HepG2 (cell line): Measurements from ENCODE around the gene RMDN2. TPM values are rescaled to one million over a fixed set of nuclear protein-coding genes. Genes with fewer than 3 reads are reported as not detected.

Experiments
- ADNP ChIP-seq: sonication (generic); formaldehyde crosslinking; IDR thresholded peaks from 2 replicates; pipeline ENCODE4 v1.4.0; 2020; ENCODE audit warnings: missing genetic modification reagents
- ATF2 ChIP-seq: sonication (generic); formaldehyde crosslinking; IDR thresholded peaks from 2 replicates; pipeline ENCODE4 v1.4.0; 2020; ENCODE audit warnings: missing genetic modification reagents
- BCLAF1 ChIP-seq: fragments of 450-650 bp; IDR thresholded peaks from 2 replicates; pipeline ENCODE4 v1.6.1; 2017; ENCODE audit warnings: mild to moderate bottlenecking
- BHLHE40 ChIP-seq: IDR thresholded peaks from 2 replicates; pipeline ENCODE4 v1.6.1; 2011; ENCODE audit warnings: low read length, improper control_type of control experiment
- BRD4 ChIP-seq: sonication (generic); formaldehyde crosslinking; IDR thresholded peaks from 2 replicates; pipeline ENCODE4 v1.4.0; 2020; ENCODE audit warnings: missing genetic modification reagents
- ELF1 ChIP-seq: sonication (generic); formaldehyde crosslinking; IDR thresholded peaks from 2 replicates; pipeline ENCODE4 v1.4.0; 2020; ENCODE audit warnings: missing genetic modification reagents
- ELF4 ChIP-seq: sonication (generic); formaldehyde crosslinking; IDR thresholded peaks from 2 replicates; pipeline ENCODE4 v1.5.0; 2020; ENCODE audit warnings: missing genetic modification reagents, mild to moderate bottlenecking, moderate library complexity, borderline replicate concordance
- HES4 ChIP-seq: sonication (generic); formaldehyde crosslinking; IDR thresholded peaks from 2 replicates; pipeline ENCODE4 v1.9.0; 2021; ENCODE audit warnings: mild to moderate bottlenecking, missing genetic modification reagents, borderline replicate concordance
- MAFF ChIP-seq: IDR thresholded peaks from 2 replicates; pipeline ENCODE4 v1.6.1; 2011; ENCODE audit warnings: low read depth, low read length, improper control_type of control experiment
- MED8 ChIP-seq: sonication (generic); formaldehyde crosslinking; IDR thresholded peaks from 2 replicates; pipeline ENCODE4 v1.8.1; 2023; ENCODE audit warnings: mild to moderate bottlenecking, missing genetic modification reagents; ENCODE audit not compliant: insufficient replicate concordance
- NBN ChIP-seq: fragments of 450-650 bp; conservative IDR thresholded peaks from 2 replicates; pipeline ENCODE4 v1.6.1; 2017
- POGK ChIP-seq: sonication (generic); formaldehyde crosslinking; conservative IDR thresholded peaks from 2 replicates; pipeline ENCODE4 v1.8.0; 2022; ENCODE audit warnings: mild to moderate bottlenecking, moderate library complexity, missing genetic modification reagents
- SP140L ChIP-seq: sonication (generic); formaldehyde crosslinking; IDR thresholded peaks from 2 replicates; pipeline ENCODE4 v1.4.0; 2020; ENCODE audit warnings: missing genetic modification reagents, borderline replicate concordance
- ZMAT5 ChIP-seq: sonication (generic); formaldehyde crosslinking; IDR thresholded peaks from 2 replicates; pipeline ENCODE4 v1.5.0; 2020; ENCODE audit warnings: mild to moderate bottlenecking, low read depth, missing genetic modification reagents, borderline replicate concordance
- ZNF124 ChIP-seq: sonication (generic); formaldehyde crosslinking; IDR thresholded peaks from 2 replicates; pipeline ENCODE4 v1.4.0; 2020; ENCODE audit warnings: missing genetic modification reagents
- ZNF460 ChIP-seq: sonication (generic); formaldehyde crosslinking; IDR thresholded peaks from 2 replicates; pipeline ENCODE4 v1.5.1; 2020; ENCODE audit warnings: missing genetic modification reagents, mild to moderate bottlenecking, borderline replicate concordance
- ZNF616 ChIP-seq: sonication (generic); formaldehyde crosslinking; IDR thresholded peaks from 2 replicates; pipeline ENCODE4 v1.5.0; 2020; ENCODE audit warnings: low read depth, mild to moderate bottlenecking, missing genetic modification reagents
- ZNF7 ChIP-seq: IDR thresholded peaks from 2 replicates; pipeline ENCODE4 v1.6.1; 2016; ENCODE audit warnings: missing biosample characterization, missing genetic modification reagents
- polyA plus RNA-seq, 8 experiments: library from polyadenylated mRNA; depleted of rRNA in 3 of 8; stranded (reverse) in 7 of 8; unstranded in 1 of 8; fragments of >200 nt; fragmentation: Illumina TruSeq in 4 of 8; extraction: Trizol in 4 of 8; gene quantifications; 2 replicates each; pipeline versions ENCODE4 v1.2.1 to v1.2.3, GENCODE V29; 2011 to 2016; ENCODE audit warnings: low read depth in 4 of 8, missing spikeins in 1 of 8, mixed read lengths in 1 of 8; ENCODE audit not compliant: insufficient read depth in 1 of 8
- total RNA-seq, 5 experiments: library from RNA; depleted of rRNA; stranded (reverse); fragments of >200 nt; fragmentation: Illumina TruSeq; extraction: Trizol; gene quantifications; 2 replicates each; pipeline ENCODE4 v1.2.3, GENCODE V29; 2016; ENCODE audit warnings: low read depth in 1 of 5
- TF ChIP-seq, protein P1 (sequence below): sonication (generic); formaldehyde crosslinking; IDR thresholded peaks from 2 replicates; pipeline ENCODE4 v1.4.0; 2020; ENCODE audit warnings: mild to moderate bottlenecking, missing genetic modification reagents
- TF ChIP-seq, protein P2 (sequence below): sonication (generic); formaldehyde crosslinking; IDR thresholded peaks from 2 replicates; pipeline ENCODE4 v1.8.1; 2023; ENCODE audit warnings: missing genetic modification reagents, mild to moderate bottlenecking, borderline replicate concordance

The RMDN2 gene
- total and polyA plus RNA-seq, 2 of the 13 experiments (the other 11 are each of a cell fraction or from before 2014, with no cell fraction given): 2.3 to 8.9 TPM

DNA sequence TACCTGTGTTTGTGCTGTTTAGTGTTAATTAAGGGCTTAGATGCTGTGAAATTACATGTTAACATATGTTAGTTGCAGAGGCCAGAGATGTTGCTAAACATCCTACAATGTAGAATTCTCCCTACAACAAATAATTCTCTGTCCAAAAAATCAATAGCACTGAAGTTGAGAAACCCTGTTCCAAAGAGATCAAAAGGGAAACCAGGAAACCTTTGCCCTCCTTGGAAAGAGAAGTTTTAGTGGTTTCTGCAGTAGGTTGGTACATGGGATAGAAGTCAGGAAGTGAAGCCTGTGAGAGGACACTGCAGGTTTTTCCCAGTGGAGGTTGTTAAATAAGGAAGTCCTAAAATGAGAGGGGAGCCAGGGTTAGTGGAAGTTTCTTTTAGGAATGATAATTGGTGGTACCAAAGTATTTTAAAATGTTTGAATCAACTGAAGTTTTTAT is 6.3 kb upstream of the RMDN2 start (continued):
- TF ChIP-seq ATF2 (CRISPR knock-in tag) (peak; percentile 93), MAFF (peak; percentile 23; the same call in 1 of the 2 replicates), BHLHE40 (0 out of 2 replicates have a peak, but pooled peaks have one; percentile 23), MED8 (peak; percentile 86), ZNF460 (CRISPR knock-in tag) (no peak; the same call in 1 of the 2 replicates), NBN (no peak), ZNF7 (CRISPR knock-in tag) (no peak), ZNF616 (CRISPR knock-in tag) (no peak), POGK (CRISPR knock-in tag) (peak; percentile 85), ZMAT5 (CRISPR knock-in tag) (no peak), ELF1 (CRISPR knock-in tag) (peak; percentile 91), HES4 (no peak), SP140L (CRISPR knock-in tag) (no peak), ELF4 (peak; percentile 91), BCLAF1 (no peak), BRD4 (CRISPR knock-in tag) (no peak), ZNF124 (CRISPR knock-in tag) (peak; percentile 96), ADNP (CRISPR knock-in tag) (no peak)
- TF ChIP-seq, protein P1, sequence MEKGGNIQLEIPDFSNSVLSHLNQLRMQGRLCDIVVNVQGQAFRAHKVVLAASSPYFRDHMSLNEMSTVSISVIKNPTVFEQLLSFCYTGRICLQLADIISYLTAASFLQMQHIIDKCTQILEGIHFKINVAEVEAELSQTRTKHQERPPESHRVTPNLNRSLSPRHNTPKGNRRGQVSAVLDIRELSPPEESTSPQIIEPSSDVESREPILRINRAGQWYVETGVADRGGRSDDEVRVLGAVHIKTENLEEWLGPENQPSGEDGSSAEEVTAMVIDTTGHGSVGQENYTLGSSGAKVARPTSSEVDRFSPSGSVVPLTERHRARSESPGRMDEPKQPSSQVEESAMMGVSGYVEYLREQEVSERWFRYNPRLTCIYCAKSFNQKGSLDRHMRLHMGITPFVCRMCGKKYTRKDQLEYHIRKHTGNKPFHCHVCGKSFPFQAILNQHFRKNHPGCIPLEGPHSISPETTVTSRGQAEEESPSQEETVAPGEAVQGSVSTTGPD (CRISPR knock-in tag): peak; percentile 24; the same call in 1 of the 2 replicates
- TF ChIP-seq, protein P2, sequence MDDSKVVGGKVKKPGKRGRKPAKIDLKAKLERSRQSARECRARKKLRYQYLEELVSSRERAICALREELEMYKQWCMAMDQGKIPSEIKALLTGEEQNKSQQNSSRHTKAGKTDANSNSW (CRISPR knock-in tag): no peak
